HEK293 (cell line): ENCODE data around the gene WTIP.

Source experiments
- CTCF ChIA-PET: fragments of 350-600 bp; formaldehyde crosslinking; extraction: SDS; loops from one replicate; lab custom pipeline; 2021; ENCODE audit warnings: antibody characterized with exemption; lab: Yijun Ruan, JAX
- POLR2A ChIA-PET: fragments of 300-600 bp; formaldehyde crosslinking; extraction: SDS; loops from one replicate; lab custom pipeline; 2020; ENCODE audit warnings: antibody characterized with exemption, inconsistent platforms; lab: Yijun Ruan, JAX
- H3K27ac ChIP-seq: fragments of 200-500 bp; sonication (Bioruptor generic); 2 replicates; pipeline ENCODE4 v1.5.1; 2014; ENCODE audit warnings: low read depth, low read length, control low read depth, inconsistent platforms; ENCODE audit errors: extremely low read depth
- H3K36me3 ChIP-seq, 2 experiments: fragments of 200-500 bp in 1 of 2; sonication (Bioruptor generic) in 1 of 2; 1 replicate in 1 of 2; 2 replicates in 1 of 2; pipeline ENCODE4 v1.5.1; 2014 to 2017; ENCODE audit warnings: inconsistent platforms in 2 of 2, low read length in 2 of 2; ENCODE audit not compliant: control insufficient read depth in 2 of 2, insufficient read depth in 1 of 2
- H3K4me1 ChIP-seq: fragments of 200-500 bp; sonication (Bioruptor generic); 2 replicates; pipeline ENCODE4 v1.5.1; 2014; ENCODE audit warnings: mild to moderate bottlenecking, low read length, inconsistent platforms; ENCODE audit not compliant: control insufficient read depth, insufficient read depth
- H3K4me3 ChIP-seq: 2 replicates; pipeline ENCODE4 v1.5.1; 2011; ENCODE audit warnings: low read depth, mild to moderate bottlenecking, control low read depth, low read length, moderate library complexity
- H3K9me3 ChIP-seq: fragments of 200-500 bp; sonication (Bioruptor generic); 2 replicates; pipeline ENCODE4 v1.5.1; 2014; ENCODE audit warnings: low read depth, low read length, inconsistent platforms; ENCODE audit not compliant: control insufficient read depth, insufficient read depth
- GLI2 ChIP-seq: fragments of 450-650 bp; formaldehyde crosslinking; IDR thresholded peaks from 2 replicates; pipeline ENCODE4; 2017; ENCODE audit warnings: missing biosample characterization, missing genetic modification characterization, low read depth, borderline replicate concordance
- IKZF3 ChIP-seq: fragments of 450-650 bp; IDR thresholded peaks from 2 replicates; pipeline ENCODE4 v1.5.0; 2018; ENCODE audit warnings: missing biosample characterization, mild to moderate bottlenecking, missing genetic modification characterization, moderate library complexity
- PRDM2 ChIP-seq: fragments of 450-650 bp; formaldehyde crosslinking; IDR thresholded peaks from 2 replicates; pipeline ENCODE4 v1.5.1; 2016; ENCODE audit warnings: missing biosample characterization, missing genetic modification characterization, borderline replicate concordance
- SALL2 ChIP-seq: fragments of 450-650 bp; formaldehyde crosslinking; IDR thresholded peaks from 2 replicates; pipeline ENCODE4 v1.5.0; 2017; ENCODE audit warnings: missing biosample characterization, mild to moderate bottlenecking, missing genetic modification characterization, borderline replicate concordance
- YY2 ChIP-seq: fragments of 450-650 bp; formaldehyde crosslinking; IDR thresholded peaks from 2 replicates; pipeline ENCODE4 v1.5.1; 2016; ENCODE audit warnings: missing biosample characterization, missing genetic modification characterization
- ZBTB26 ChIP-seq: fragments of 450-650 bp; formaldehyde crosslinking; optimal IDR thresholded peaks from 2 replicates; pipeline ENCODE3; 2016; ENCODE audit warnings: missing biosample characterization, mild to moderate bottlenecking, missing genetic modification characterization
- ZFP3 ChIP-seq: fragments of 450-650 bp; formaldehyde crosslinking; IDR thresholded peaks from 2 replicates; pipeline ENCODE4 v1.5.1; 2016; ENCODE audit warnings: low read depth, missing biosample characterization, missing genetic modification characterization
- ZNF138 ChIP-seq: fragments of 450-650 bp; formaldehyde crosslinking; IDR thresholded peaks from 2 replicates; pipeline ENCODE4 v1.5.1; 2016; ENCODE audit warnings: missing biosample characterization, missing genetic modification characterization, borderline replicate concordance
- ZNF140 ChIP-seq: fragments of 450-650 bp; formaldehyde crosslinking; IDR thresholded peaks from 2 replicates; pipeline ENCODE4 v1.5.1; 2016; ENCODE audit warnings: missing biosample characterization, missing genetic modification characterization
- ZNF16 ChIP-seq: fragments of 450-650 bp; formaldehyde crosslinking; IDR thresholded peaks from 2 replicates; pipeline ENCODE4 v1.5.1; 2016; ENCODE audit warnings: low read depth, missing biosample characterization, missing genetic modification characterization
- ZNF169 ChIP-seq: fragments of 450-650 bp; formaldehyde crosslinking; IDR thresholded peaks from 2 replicates; pipeline ENCODE4 v1.5.1; 2016; ENCODE audit warnings: missing biosample characterization, missing genetic modification characterization
- ZNF223 ChIP-seq: fragments of 450-650 bp; formaldehyde crosslinking; IDR thresholded peaks from 2 replicates; pipeline ENCODE4 v1.5.1; 2016; ENCODE audit warnings: missing biosample characterization, missing genetic modification characterization
- ZNF24 ChIP-seq: fragments of 450-650 bp; formaldehyde crosslinking; IDR thresholded peaks from 2 replicates; pipeline ENCODE4 v1.5.1; 2016; ENCODE audit warnings: missing biosample characterization, missing genetic modification characterization
- ZNF302 ChIP-seq: fragments of 450-650 bp; formaldehyde crosslinking; IDR thresholded peaks from 2 replicates; pipeline ENCODE4 v1.5.1; 2016; ENCODE audit warnings: missing biosample characterization, missing genetic modification characterization, low read depth
- ZNF37A ChIP-seq: fragments of 450-650 bp; IDR thresholded peaks from 2 replicates; pipeline ENCODE4 v1.5.1; 2018; ENCODE audit warnings: missing biosample characterization, missing genetic modification characterization
- ZNF391 ChIP-seq: fragments of 450-650 bp; formaldehyde crosslinking; IDR thresholded peaks from 2 replicates; pipeline ENCODE4 v1.5.1; 2016; ENCODE audit warnings: low read depth, missing biosample characterization, missing genetic modification characterization, borderline replicate concordance
- ZNF394 ChIP-seq: fragments of 450-650 bp; formaldehyde crosslinking; IDR thresholded peaks from 2 replicates; pipeline ENCODE4 v1.5.1; 2016; ENCODE audit warnings: missing biosample characterization, missing genetic modification characterization, mild to moderate bottlenecking, moderate library complexity, borderline replicate concordance
- ZNF555 ChIP-seq: fragments of 450-650 bp; formaldehyde crosslinking; conservative IDR thresholded peaks from 2 replicates; pipeline ENCODE4 v1.5.1; 2017; ENCODE audit warnings: missing biosample characterization, mild to moderate bottlenecking, missing genetic modification characterization, inconsistent platforms
- ZNF558 ChIP-seq: fragments of 450-650 bp; formaldehyde crosslinking; IDR thresholded peaks from 2 replicates; pipeline ENCODE4 v1.5.1; 2016; ENCODE audit warnings: missing biosample characterization, missing genetic modification characterization
- ZNF596 ChIP-seq: fragments of 450-650 bp; IDR thresholded peaks from 2 replicates; pipeline ENCODE4 v1.5.0; 2018; ENCODE audit warnings: missing biosample characterization, mild to moderate bottlenecking, missing genetic modification characterization, moderate library complexity
- ZNF768 ChIP-seq: fragments of 450-650 bp; formaldehyde crosslinking; IDR thresholded peaks from 2 replicates; pipeline ENCODE4 v1.5.1; 2018; ENCODE audit warnings: missing biosample characterization, mild to moderate bottlenecking, missing genetic modification characterization
- ZNF837 ChIP-seq: fragments of 450-650 bp; formaldehyde crosslinking; IDR thresholded peaks from 2 replicates; pipeline ENCODE4 v1.5.1; 2016; ENCODE audit warnings: missing biosample characterization, missing genetic modification characterization
- ZSCAN18 ChIP-seq: fragments of 450-650 bp; formaldehyde crosslinking; IDR thresholded peaks from 2 replicates; pipeline ENCODE4 v1.5.1; 2016; ENCODE audit warnings: missing biosample characterization, missing genetic modification characterization
- ZXDB ChIP-seq: fragments of 450-650 bp; formaldehyde crosslinking; IDR thresholded peaks from 2 replicates; pipeline ENCODE4 v1.5.1; 2016; ENCODE audit warnings: missing biosample characterization, missing genetic modification characterization

Gene WTIP

GRCh38 chr19:34539396-34539795, 57.8 kb downstream of the WTIP start:
- Histone ChIP-seq H3K4me3 (no peak overlapping the region), H3K9me3 (peaks cover 19% of the 10 kb centered on the region), H3K27ac (no peak overlapping the region), H3K4me1 (no peaks in the 10 kb centered on the region), H3K36me3 (no peaks in the 10 kb centered on the region)
- ChIA-PET CTCF (interaction anchor here (0.6 to 1.7 kb wide), 4 partner anchors 16 to 1610 kb away, joined by 3 to 7 read pairs (median 4); no protein-coding TSS in a partner anchor), POLR2A (no interaction called here)
- TF ChIP-seq ZNF302 (tag by site-specific recombination) (no peak), ZNF555 (tag by site-specific recombination) (no peak), ZNF24 (tag by site-specific recombination) (no peak), ZNF768 (no peak), ZNF223 (tag by site-specific recombination) (no peak), ZNF596 (tag by site-specific recombination) (no peak), SALL2 (tag by site-specific recombination) (no peak), ZFP3 (tag by site-specific recombination) (no peak), ZSCAN18 (no peak)

- peaks cover 15% of the 10 kb centered on the region for H3K9me3 ChIP-seq
- H3K4me1 ChIP-seq: no peaks in the 10 kb centered on the region
- H3K27ac ChIP-seq: no peak overlapping the region
- ChIA-PET CTCF (no interaction called here), POLR2A (no interaction called here)
- no peak overlapping the region for H3K4me3 ChIP-seq
- no peaks in the 10 kb centered on the region for H3K36me3 ChIP-seq
- TF ChIP-seq ZNF558: no peak
- no peak for TF ChIP-seq YY2 (tag by site-specific recombination)
- TF ChIP-seq ZXDB: no peak
- TF ChIP-seq ZNF138 (tag by site-specific recombination): no peak
- TF ChIP-seq PRDM2 (tag by site-specific recombination): no peak
- no peak for TF ChIP-seq ZNF37A (tag by site-specific recombination)
- TF ChIP-seq ZNF394 (tag by site-specific recombination): no peak
- TF ChIP-seq GLI2 (tag by site-specific recombination): no peak
- no peak for TF ChIP-seq ZNF169
- no peak for TF ChIP-seq ZBTB26
- no peak for TF ChIP-seq ZNF140 (tag by site-specific recombination)
- TF ChIP-seq ZNF555 (tag by site-specific recombination): no peak
- TF ChIP-seq ZNF391: no peak
- TF ChIP-seq ZNF16 (tag by site-specific recombination): no peak
- no peak for TF ChIP-seq ZNF837
- TF ChIP-seq IKZF3: no peak
Observed at GRCh38 chr19:34540811-34541557, 59.4 kb downstream of the WTIP start.
